HG02571 (cell line): ENCODE data around the gene ZBTB14.

Experiments used
- ATAC-seq: cut with Tn5 transposase; IDR thresholded peaks from one replicate; pipeline ENCODE4 v1.9.1; 2021; ENCODE audit warnings: mild to moderate bottlenecking, moderate library complexity; ENCODE audit not compliant: unreplicated experiment

Gene ZBTB14

GRCh38 chr18:5294113-5294456 is 1.4 kb downstream of the ZBTB14 start:
- no peak for ATAC-seq

GRCh38 chr18:5288517-5288935 is 7.0 kb downstream of the ZBTB14 start:
- peak; percentile 45 for ATAC-seq

DNA sequence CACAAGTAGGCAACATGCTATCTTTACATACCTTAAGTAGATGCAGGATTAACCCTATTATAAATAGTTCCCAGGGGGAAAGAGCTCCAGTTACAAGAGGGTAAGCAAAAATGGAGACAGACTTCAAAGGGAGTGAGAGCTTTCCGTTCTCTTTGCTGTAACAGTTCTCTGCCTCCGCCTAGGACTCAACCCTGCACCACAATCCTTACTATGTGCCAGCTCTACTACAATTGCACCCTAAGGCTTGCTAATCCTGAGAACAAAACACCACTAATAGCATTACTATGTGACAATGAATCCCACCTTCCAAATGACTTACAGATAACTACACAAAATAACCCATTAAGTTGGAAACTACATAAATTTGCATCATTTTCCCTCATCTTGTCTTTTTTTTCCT is 7.7 kb downstream of the ZBTB14 start:
- ATAC-seq = no peak

DNA sequence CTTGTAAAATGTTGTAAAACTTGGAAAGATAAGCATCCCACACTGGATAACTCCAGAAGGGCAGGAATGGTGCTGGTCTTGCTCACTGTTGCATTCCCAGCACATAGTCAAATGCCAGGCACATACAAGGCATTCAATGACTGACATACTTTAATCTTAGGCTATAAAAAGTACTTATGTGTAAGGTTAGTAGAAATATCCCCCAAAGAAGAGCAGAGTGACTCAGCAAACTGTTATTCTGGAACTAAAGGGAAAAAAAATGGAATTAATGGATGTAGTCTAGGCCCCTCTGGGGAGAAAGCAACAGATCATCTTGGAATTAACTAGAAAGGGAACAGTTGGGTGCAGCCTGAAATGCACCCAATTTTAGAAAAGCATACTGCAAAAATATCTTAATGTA is 9.0 kb downstream of the ZBTB14 start:
- ATAC-seq = no peak

DNA sequence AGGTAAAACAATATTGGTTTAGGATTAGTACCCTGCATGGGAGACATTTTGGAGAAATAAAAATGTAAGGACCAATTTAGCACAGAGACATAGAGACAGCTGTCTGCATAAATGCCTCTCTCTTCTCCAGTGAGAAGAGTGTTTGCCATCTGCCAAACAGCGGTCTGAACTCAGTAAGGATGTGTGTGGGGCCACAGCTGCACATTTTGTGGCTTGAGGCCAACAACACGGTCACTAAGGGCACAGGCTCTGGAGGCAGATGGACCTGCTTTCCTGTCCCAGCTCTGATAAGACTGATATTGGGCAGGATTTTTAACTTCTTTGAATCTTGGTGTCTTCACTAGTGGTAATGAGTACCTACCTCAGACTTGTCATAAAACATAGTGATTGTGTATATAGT is 10.2 kb downstream of the ZBTB14 start:
- ATAC-seq = no peak

GRCh38 chr18:5284808-5285207 is 10.7 kb downstream of the ZBTB14 start:
- no peak for ATAC-seq

GRCh38 chr18:5282770-5283169 is 12.8 kb downstream of the ZBTB14 start:
- ATAC-seq = no peak

DNA sequence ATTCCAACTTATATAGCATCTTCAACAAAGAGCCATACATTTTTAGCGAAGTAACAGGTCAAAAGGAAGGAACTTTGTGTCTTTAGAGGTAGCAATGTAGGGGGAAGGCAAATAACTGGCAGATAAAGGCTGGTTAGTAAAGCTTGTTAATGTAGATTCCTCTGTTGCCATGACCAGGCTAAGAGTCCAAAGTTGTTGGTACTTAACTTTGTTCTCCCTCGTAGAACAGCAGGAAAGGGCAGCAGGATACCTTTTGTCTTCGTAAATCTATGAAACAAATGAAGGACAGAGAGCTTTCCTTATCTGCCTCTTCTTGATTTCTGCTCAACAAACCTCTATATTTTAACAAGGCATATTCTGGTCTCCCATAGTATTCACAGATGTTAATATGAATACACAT is 18.6 kb downstream of the ZBTB14 start:
- ATAC-seq = no peak

GRCh38 chr18:5275872-5276271 is 19.7 kb downstream of the ZBTB14 start:
- ATAC-seq = no peak

GRCh38 chr18:5268874-5269273 is 26.7 kb downstream of the ZBTB14 start:
- ATAC-seq = no peak

DNA sequence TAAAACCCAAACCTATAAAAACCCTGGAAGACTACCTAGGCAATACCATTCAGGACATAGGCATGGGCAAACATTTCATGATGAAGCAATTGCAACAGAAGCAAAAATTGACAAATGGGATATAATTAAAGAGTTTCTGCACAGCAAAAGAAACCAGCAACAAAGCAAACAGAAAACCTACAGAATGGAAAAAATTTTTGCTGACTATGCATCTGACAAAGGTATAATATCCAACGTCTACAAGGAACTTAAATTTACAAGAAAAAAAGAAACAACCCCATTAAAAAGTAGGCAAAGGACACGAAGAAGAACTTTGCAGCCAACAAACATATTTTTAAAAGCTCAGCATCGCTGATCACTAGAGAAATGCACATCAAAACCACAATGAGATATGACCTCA is 28.8 kb downstream of the ZBTB14 start:
- no peak for ATAC-seq

- no peak for ATAC-seq
Observed at GRCh38 chr18:5253910-5254309, 41.6 kb downstream of the ZBTB14 start.

DNA sequence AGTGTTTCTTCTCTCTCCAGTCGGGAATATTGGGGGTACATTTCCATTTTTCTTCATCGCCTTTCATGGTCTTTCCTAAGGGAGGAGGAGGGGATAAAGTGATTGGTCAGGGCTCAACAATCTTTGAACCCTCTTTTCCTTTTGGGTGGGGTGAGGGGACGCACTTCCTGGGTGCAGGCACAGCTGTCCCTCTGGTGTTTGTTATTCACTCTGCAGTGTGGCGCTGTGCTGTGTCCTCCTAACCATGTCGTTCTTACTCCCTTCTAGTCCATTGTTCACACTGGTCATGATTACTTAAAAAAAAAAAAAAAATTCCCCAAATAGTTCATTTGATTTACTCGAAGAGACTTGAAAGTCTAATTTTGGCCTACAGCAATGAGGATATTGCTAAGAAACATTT is 44.4 kb downstream of the ZBTB14 start:
- ATAC-seq = no peak

GRCh38 chr18:5250603-5251002 is 44.9 kb downstream of the ZBTB14 start:
- no peak for ATAC-seq

DNA sequence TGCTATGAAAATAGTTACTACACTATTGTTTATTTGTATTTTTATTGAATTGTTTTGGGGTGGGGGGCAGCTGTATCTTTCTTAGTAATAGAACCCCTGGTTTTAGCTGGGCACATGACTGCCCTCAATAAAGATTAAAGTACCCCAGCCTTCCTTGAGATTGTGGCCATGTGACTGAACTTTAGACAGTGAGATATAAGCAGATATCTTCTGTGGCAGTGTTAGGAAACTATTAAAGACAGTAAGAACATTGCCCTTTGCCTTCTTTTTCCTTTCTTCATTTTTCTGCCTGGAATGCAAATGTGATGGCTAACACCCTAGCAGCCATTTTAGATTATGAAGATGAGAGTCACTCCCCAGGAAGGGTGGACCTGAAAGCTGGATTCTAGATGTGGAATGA is 50.6 kb downstream of the ZBTB14 start:
- ATAC-seq = no peak

DNA sequence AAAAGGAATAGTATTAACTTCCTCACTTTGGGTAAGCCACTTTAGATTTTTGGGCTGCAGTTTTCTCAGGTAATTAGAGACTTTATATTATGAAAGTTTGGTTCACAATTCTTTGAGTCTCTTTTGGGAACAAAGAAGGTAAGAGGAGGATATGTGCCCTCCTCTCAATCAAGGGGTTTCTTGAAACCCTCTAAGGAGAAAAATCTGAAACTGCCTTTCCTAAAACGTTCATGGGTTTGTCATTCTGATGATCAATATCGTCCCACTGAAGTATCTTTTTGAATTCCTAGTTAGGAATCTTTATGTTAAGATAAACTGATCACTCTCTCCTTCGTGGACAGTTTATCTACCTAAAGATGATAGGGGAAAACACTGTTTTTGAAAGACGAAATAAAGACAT is 56.1 kb downstream of the ZBTB14 start:
- no peak for ATAC-seq
